GM21526 (cell line): ENCODE measurements around the gene SPATA13.
A peak's percentile ranks its signal among the peaks of the same experiment; 100 is the strongest.

ENCODE experiments used
- ATAC-seq: cut with Tn5 transposase; IDR thresholded peaks from one replicate; pipeline ENCODE4 v1.9.1; 2021; ENCODE audit warnings: moderate library complexity; ENCODE audit not compliant: unreplicated experiment, low FRiP score

The SPATA13 gene

DNA sequence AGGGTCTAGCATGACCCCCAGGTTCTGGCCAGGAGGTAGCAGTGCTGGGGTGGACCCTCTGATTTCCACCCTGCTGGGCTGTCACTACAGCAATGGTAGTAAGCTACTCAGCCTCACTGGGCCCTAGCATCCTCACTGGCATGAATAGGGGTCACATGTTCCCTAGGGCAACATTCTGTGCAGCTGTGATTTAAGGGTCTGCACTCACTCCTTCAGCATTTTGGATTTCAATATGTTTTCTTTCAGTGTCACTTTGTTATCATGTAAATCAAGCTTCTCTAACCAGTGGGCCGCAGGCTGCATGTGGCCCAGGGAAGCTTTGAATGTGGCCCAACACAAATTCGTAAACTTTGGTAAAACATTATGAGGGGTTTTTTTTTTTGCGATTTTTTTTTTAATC, 57.8 kb downstream of the SPATA13 start:
- ATAC-seq = no peak

DNA sequence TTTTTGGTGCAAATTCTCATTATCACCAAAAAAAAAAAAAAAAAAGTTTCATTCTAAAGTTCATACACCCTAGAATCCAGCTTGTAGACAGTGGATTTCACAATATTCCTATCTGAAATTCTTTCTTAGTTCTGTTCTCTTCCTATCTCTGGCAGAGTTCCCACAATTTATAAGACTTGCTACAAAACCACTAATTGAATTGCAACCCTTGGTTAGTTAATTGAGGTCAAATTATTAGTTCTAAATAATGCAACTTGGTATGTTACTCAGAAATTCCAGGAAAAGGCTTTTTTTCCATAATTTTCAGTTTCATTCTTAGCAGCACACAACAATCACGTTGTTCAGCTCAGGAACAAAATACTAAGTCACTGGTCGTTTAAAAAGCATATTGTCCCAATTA, 58.5 kb downstream of the SPATA13 start:
- ATAC-seq = no peak

DNA sequence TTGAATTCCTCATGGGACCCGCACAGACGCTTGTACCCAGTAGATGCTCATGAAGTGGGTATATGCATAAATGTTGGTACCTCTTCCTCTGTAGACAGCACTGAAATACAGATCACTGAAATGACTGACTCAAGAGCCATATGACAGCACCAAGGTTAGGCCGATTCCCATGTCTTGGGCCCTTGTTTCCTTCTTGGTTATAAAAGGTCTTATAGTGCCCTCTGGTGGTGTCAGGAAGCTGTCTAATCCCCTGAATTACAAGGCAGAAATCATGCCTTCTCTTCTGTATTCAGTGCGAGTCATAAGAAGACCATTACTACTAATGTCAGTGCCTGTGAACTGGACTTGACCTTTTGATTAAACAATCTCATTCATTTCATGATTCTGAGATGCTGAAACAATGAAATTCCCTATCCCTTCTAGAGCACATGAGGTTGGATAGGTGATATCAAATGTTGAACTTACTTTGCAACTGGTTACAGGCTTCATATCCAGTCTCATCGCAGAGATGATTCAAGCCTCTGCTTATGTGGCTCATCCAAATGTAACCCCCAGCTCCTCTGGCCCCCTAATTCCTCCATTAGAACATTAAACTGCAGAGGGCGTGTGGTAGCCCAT, 59.7 kb downstream of the SPATA13 start:
- no peak for ATAC-seq

GRCh38 chr13:24221007-24221406, 60.5 kb downstream of the SPATA13 start:
- no peak for ATAC-seq

DNA sequence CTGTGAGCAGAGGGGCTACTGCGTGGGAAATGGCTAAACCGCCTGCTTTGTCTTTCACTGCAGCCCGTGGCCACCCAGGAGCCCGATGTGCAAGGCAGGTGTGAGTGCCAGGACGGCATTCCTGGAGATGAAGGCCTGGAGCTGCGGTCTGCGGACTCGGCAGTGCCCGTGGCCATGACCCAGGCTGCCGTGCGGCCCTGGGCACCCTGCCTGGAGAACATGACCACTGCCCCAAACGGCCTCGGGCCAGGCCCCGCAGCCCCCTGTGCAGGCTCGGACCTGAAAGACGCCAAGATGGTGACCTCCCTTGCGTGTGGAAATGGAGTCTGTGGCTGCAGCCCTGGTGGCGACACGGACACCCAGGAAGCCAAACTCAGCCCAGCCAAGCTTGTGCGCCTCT, 62.2 kb downstream of the SPATA13 start:
- ATAC-seq = no peak

DNA sequence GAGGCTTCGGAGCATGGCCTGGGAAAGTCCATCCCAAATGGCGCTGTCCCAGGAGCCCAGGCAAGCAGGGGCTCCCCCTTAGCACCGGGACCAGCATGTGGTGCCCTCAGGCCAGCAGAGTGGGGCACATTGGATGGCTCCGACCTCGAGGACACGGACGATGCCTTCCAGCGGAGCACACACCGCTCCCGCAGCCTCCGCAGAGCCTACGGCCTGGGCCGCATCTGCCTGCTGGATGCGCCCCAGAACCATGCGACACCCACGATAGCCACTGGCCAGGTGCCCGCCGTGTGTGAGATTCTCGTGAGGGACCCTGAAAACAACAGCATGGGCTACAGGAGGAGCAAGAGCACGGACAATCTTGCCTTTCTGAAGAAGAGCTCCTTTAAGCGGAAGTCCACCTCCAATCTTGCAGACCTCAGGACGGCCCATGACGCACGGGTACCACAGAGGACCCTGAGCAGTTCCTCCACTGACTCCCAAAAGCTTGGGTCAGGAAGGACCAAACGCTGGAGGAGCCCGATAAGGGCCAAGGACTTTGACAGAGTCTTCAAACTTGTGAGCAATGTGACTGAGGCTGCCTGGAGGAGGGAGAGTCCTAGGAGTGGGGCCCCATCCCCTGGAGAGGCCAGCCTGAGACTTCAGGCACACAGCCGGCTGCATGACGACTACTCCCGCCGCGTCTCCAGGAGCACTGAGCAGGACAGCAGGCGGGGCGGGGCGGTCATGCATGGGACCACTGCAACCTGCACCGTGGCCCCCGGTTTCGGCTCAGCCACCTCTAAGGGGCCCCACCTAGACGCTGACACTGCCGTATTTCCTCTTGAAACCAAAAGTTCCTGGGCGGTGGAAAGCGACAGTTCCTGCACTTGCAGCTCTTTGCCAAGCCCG, 63.1 kb downstream of the SPATA13 start:
- ATAC-seq = peak; percentile 43

GRCh38 chr13:24224232-24224680, 63.7 kb downstream of the SPATA13 start:
- no peak for ATAC-seq

- ATAC-seq = no peak
These were observed 64.5 kb downstream of the SPATA13 start for GRCh38 chr13:24225062-24225461.

- no peak for ATAC-seq
These were observed 65.4 kb downstream of the SPATA13 start for GRCh38 chr13:24225930-24226329.

- ATAC-seq = no peak
These were observed 66.2 kb downstream of the SPATA13 start for GRCh38 chr13:24226762-24227161.

- no peak for ATAC-seq
These were observed 68.4 kb downstream of the SPATA13 start for GRCh38 chr13:24228852-24229458.

- no peak for ATAC-seq
These were observed 70.0 kb downstream of the SPATA13 start for GRCh38 chr13:24230428-24231072.

DNA sequence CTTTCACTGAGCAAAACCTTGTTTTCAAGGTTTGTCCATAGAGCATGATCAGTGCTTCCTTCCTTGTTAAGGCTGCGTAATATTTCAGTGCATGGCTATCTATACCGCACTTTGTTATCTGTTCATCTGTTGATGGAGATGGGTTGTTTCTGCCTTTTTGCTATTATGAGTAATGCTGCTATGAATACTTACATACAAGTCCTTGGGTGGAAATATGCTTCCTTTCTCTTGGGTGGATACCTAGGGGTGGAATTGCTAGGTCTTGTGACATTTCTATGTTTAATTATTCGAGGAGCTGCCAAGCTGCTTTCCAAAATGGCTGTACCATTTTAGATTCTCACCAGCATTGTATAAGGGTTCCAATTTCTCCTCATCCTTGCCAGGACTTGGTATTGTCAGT, 70.9 kb downstream of the SPATA13 start:
- ATAC-seq = no peak

- no peak for ATAC-seq
These were observed 71.5 kb downstream of the SPATA13 start for GRCh38 chr13:24232037-24232436.

- ATAC-seq = no peak
These were observed 72.0 kb downstream of the SPATA13 start for GRCh38 chr13:24232474-24232873.

GRCh38 chr13:24233351-24233901, 72.9 kb downstream of the SPATA13 start:
- no peak for ATAC-seq

DNA sequence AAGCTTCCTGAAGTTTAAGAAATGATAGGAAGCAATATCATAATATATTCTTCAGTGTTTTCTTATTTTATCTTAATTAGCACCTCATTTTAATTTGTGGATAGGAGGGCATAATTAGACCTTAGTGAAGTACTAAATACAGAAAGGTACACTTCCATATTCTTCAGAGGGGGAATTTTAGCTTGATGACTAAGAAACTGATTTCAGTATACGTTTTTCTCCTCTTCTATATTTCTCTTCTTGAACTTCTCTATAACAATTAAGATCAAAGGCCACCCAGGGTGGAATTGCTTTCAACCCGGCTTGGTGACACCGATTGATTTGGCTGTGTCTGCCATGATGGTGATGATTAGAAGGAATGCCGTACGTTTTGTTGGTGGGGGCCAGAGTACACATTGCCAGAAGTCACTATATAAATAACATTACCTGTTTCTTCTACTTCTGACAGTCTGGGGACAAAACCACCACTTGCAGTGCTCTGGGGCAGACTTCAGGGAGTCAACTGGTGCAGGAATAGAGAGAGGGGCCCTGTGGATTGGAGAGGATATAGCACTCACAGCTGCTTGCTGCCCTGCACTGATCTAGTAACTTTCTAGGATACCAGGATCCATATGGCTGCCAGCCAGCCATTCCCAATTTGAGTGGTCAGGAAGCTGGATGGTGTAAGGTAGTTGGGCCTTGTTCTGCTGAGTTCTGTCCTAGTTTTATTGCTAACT, 73.8 kb downstream of the SPATA13 start:
- no peak for ATAC-seq

DNA sequence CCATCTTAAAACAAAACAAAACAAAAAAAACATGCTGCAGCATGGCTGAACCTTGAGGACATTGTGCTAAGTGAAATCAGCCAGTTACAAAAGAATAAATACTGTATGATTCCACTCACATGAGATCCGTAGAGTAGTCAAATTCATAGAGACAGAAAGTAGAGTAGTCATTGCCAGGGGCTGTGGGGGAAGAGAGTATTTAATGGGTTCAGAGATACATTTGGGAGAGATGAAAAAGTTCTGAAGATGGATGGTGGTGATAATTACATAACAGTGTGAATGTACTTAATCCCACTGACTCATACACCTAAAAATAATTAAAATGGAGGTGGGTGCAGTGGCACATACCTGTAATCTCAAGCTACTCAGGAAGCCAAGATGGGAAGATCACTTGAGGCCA, 76.8 kb downstream of the SPATA13 start:
- ATAC-seq = no peak

- ATAC-seq = no peak
These were observed 80.8 kb downstream of the SPATA13 start for GRCh38 chr13:24241336-24241735.

GRCh38 chr13:24242100-24242499, 81.6 kb downstream of the SPATA13 start:
- ATAC-seq = no peak
